ENCODE data around the gene COQ8A.

COQ8A gene

DNA sequence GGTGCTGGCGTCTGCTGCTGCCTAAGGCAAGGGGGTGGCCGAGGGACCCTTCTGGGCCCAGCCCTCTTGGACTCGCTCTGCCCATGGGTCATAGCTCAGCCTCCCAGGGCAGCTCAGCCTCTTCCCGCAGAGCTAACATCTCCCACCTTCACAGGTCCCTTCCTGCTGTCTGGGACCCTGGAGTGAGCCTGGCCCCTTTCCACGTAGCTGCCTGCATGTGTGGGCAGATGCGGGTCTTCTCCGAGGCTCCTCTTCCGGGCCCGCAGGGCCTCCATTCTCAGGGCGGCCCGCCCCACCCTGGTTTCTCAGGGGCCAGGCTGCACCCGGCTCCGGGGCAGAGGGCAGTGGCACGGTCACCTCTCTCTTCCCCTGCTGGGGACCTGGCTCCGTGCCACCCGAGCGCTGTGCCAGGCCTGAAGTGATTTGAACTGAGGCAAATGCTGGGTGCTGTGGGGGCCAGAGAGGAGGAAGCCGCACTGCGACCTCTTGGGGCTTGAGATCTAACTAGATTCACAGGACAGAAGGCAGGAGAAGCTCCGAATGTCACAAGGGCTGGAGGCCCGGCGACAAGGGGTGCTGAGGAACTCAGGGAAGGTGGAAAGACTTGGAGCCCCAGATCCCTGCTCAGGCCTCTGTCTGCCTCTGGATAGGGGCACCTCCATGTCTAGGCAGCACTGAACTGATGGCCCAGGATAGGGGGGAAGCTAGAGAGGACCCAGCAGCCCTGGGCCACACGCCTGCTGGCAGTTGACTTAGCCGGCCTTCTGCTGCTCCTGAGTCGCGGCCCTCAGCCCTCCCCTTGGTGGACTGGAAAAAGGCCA is 40.7 kb downstream of the COQ8A start:
- no peak for DNase-seq (ENCODE audit: low read depth)
- TF ChIP-seq, protein P1, sequence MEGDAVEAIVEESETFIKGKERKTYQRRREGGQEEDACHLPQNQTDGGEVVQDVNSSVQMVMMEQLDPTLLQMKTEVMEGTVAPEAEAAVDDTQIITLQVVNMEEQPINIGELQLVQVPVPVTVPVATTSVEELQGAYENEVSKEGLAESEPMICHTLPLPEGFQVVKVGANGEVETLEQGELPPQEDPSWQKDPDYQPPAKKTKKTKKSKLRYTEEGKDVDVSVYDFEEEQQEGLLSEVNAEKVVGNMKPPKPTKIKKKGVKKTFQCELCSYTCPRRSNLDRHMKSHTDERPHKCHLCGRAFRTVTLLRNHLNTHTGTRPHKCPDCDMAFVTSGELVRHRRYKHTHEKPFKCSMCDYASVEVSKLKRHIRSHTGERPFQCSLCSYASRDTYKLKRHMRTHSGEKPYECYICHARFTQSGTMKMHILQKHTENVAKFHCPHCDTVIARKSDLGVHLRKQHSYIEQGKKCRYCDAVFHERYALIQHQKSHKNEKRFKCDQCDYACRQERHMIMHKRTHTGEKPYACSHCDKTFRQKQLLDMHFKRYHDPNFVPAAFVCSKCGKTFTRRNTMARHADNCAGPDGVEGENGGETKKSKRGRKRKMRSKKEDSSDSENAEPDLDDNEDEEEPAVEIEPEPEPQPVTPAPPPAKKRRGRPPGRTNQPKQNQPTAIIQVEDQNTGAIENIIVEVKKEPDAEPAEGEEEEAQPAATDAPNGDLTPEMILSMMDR (IDR thresholded peaks at IDR 0.05; ENCODE audit: low read length, missing control alignments), result no peak
- no peak overlapping the region for H3K4me3 ChIP-seq (replicated peaks; ENCODE audit: low read depth, low read length)

DNA sequence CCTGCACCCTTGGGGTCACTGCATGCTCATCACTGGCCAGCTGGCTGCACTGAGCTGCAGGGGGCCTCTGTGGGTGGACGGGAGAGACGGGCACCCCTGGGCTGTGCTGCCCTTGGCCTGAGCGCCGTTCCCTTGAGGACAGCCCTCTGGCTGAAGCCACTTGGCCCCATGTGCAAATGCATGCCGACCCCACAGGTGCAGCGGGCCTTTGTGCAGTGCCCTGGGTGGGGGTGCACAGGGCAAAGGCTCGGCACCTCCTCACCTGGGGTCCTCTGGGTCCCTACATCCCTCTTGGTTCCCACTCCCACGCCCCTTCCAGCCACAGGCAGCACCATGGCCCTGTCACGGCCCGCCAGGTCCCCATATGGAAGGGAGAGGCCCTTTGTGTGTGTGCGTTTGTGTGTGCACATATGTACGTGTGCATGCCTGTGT is 41.3 kb downstream of the COQ8A start:
- no peak overlapping the region for H3K4me3 ChIP-seq (replicated peaks; ENCODE audit: low read depth, low read length)
- TF ChIP-seq, protein P1 (IDR thresholded peaks at IDR 0.05; ENCODE audit: low read length, missing control alignments), result no peak
- no peak for DNase-seq (ENCODE audit: low read depth)

DNA sequence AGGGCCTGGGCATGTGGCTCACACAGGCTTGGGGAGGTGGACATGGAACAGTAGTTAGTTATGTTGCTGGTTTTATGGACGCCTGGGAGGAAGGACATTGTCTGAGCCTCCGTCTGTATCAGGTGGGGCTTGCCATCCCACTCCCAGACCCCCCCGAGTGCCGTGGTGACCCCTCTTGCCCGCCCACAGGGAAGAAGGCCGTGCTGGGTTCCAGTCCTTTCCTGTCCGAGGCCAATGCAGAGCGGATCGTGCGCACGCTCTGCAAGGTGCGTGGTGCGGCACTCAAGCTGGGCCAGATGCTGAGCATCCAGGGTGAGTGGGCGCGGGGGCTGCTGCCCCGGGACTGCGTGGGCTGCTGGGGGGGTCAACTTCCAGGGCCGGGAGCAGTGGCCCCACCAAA is 41.7 kb downstream of the COQ8A start:
- no peak overlapping the region for H3K4me3 ChIP-seq (replicated peaks; ENCODE audit: low read depth, low read length)
- TF ChIP-seq, protein P1 (IDR thresholded peaks at IDR 0.05; ENCODE audit: low read length, missing control alignments), result no peak
- no peak for DNase-seq (ENCODE audit: low read depth)

DNA sequence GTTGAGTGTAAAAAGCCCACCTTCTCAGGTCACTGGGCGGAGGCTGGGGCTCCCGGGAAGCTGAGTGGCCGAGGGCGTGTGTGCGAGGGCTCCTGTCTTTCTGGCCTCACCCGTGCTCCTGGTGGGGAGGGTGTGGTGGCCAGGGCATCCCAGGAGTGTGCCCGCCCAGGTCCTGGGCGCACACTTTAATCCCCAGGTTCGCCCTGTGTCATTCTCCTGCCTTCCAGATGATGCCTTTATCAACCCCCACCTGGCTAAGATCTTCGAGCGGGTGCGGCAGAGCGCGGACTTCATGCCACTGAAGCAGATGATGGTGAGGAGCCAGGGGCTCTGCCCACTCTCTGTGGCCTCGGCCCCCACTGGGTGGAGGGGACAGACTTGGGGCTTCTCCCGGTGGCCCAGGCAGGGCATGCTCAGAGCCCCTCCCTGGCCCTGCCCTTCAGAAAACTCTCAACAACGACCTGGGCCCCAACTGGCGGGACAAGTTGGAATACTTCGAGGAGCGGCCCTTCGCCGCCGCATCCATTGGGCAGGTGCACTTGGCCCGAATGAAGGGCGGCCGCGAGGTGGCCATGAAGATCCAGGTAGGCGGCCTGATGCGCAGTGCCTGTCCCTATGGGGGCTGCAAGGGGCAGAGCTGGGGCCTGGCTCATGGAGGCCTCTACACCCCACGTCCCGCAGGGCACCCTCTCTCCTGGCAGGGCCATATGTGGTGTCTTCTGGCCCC is 42.5 kb downstream of the COQ8A start:
- H3K4me3 ChIP-seq (replicated peaks; ENCODE audit: low read depth, low read length), result no peak overlapping the region
- no peak for DNase-seq (ENCODE audit: low read depth)
- TF ChIP-seq, protein P1 (IDR thresholded peaks at IDR 0.05; ENCODE audit: low read length, missing control alignments), result no peak

DNA sequence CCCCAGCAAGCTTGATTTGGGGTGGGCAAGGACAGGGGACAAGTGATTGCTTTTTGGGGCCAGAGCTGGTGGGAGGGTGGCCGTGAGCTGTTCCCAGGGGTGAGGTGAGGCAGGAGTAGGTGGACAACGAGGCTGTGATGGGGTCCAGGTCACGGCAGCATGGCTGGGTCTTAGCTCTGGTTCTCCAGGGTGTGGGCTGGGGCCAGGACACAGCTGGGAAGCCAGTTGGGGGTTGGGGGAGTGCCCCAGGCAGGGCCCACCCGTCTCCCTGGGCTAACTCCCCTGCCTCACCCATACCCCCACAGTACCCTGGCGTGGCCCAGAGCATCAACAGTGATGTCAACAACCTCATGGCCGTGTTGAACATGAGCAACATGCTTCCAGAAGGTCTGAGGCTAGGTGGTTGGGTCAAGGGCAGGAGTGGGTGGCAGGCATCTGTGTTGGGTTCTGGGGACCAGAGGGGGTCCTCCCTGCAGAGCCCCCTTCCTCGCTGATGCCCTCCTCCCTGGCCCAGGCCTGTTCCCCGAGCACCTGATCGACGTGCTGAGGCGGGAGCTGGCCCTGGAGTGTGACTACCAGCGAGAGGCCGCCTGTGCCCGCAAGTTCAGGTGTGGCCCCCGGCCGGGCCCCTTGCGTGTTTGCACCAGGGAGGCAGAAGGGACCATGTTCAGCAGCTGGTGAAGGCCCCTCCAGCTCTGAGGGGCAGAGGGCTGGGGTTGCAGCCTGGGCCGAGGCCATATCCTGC is 43.3 kb downstream of the COQ8A start:
- DNase-seq (ENCODE audit: low read depth), result no peak
- TF ChIP-seq, protein P1 (IDR thresholded peaks at IDR 0.05; ENCODE audit: low read length, missing control alignments), result no peak
- no peak overlapping the region for H3K4me3 ChIP-seq (replicated peaks; ENCODE audit: low read depth, low read length)

DNA sequence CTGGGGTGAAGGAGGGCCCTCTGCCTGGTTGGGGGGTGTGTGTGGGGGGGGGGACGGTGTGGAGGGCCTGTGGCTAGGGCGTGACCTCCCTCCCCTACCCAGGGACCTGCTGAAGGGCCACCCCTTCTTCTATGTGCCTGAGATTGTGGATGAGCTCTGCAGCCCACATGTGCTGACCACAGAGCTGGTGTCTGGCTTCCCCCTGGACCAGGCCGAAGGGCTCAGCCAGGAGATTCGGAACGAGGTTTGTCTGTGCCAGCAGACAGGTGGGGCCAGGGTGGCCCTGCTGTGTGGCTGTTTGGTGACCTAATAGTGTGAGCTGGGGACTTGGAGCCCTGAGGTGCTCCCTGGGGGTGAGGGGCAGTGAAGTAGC is 43.9 kb downstream of the COQ8A start:
- DNase-seq (ENCODE audit: low read depth), result no peak
- TF ChIP-seq, protein P1 (IDR thresholded peaks at IDR 0.05; ENCODE audit: low read length, missing control alignments), result no peak
- H3K4me3 ChIP-seq (replicated peaks; ENCODE audit: low read depth, low read length), result no peak overlapping the region

All from fibroblast of pulmonary artery (primary cell).